M059J (cell line): Measurements from ENCODE around the gene CD2. TPM values are rescaled to one million over a fixed set of nuclear protein-coding genes. Genes with fewer than 3 reads are reported as not detected.
A peak's percentile ranks its signal among the peaks of the same experiment; 100 is the strongest.

Source experiments
- DNase-seq: peaks from one replicate; pipeline ENCODE4 v3.0.0-alpha.2; 2012; ENCODE audit warnings: low read depth
- total RNA-seq: library from RNA; depleted of rRNA; stranded (reverse); fragments of >200 nt; shearing (Covaris generic); gene quantifications from 2 replicates; pipeline ENCODE4 v1.2.3, GENCODE V29; 2014

CD2 gene
- total RNA-seq, 1 experiment from 2014 or later, result not detected

- DNase-seq, result peak; percentile 66
These were observed 23.9 kb downstream of the CD2 start for GRCh38 chr1:116777831-116778830.

GRCh38 chr1:116781034-116781433 lies 26.8 kb downstream of the CD2 start:
- no peak for DNase-seq

GRCh38 chr1:116785006-116785405 lies 30.8 kb downstream of the CD2 start:
- DNase-seq, result peak; percentile 75

GRCh38 chr1:116786049-116786448 lies 31.8 kb downstream of the CD2 start:
- DNase-seq, result no peak

- DNase-seq, result no peak
These were observed 37.5 kb downstream of the CD2 start for GRCh38 chr1:116791727-116792126.

- no peak for DNase-seq
These were observed 39.2 kb downstream of the CD2 start for GRCh38 chr1:116793357-116793935.

- no peak for DNase-seq
These were observed 40.1 kb downstream of the CD2 start for GRCh38 chr1:116794371-116794770.

GRCh38 chr1:116794804-116795481 lies 40.7 kb downstream of the CD2 start:
- no peak for DNase-seq

GRCh38 chr1:116795482-116795829 lies 41.2 kb downstream of the CD2 start:
- DNase-seq, result no peak

GRCh38 chr1:116804736-116805135 lies 50.5 kb downstream of the CD2 start:
- DNase-seq, result no peak

- DNase-seq, result no peak
These were observed 51.2 kb downstream of the CD2 start for GRCh38 chr1:116805398-116805797.

GRCh38 chr1:116806245-116806644 lies 52.0 kb downstream of the CD2 start:
- DNase-seq, result no peak

- no peak for DNase-seq
These were observed 52.4 kb downstream of the CD2 start for GRCh38 chr1:116806671-116807070.

GRCh38 chr1:116807394-116808199 lies 53.4 kb downstream of the CD2 start:
- DNase-seq, result no peak

- DNase-seq, result no peak
These were observed 54.1 kb downstream of the CD2 start for GRCh38 chr1:116808200-116808847.

- no peak for DNase-seq
These were observed 54.7 kb downstream of the CD2 start for GRCh38 chr1:116808848-116809508.

- DNase-seq, result no peak
These were observed 57.1 kb downstream of the CD2 start for GRCh38 chr1:116811321-116811720.

GRCh38 chr1:116814926-116815723 lies 60.9 kb downstream of the CD2 start:
- DNase-seq, result no peak

- peak; percentile 43 for DNase-seq
These were observed 63.4 kb downstream of the CD2 start for GRCh38 chr1:116817582-116818064.
